Activated CD8-positive, alpha-beta memory T cell treated with anti-CD3 and anti-CD28 coated beads for 24 hours (primary cell): ENCODE results near the gene DIPK1A.
"Not testable (repeated sequence)": the region's sequence is repeated elsewhere in the genome, so short reads cannot be mapped to it uniquely, and the experiment has no call there.

Source experiments
- DNase-seq: peaks from one replicate; pipeline ENCODE4 v3.0.0-alpha.2; 2020

Gene DIPK1A

DNA sequence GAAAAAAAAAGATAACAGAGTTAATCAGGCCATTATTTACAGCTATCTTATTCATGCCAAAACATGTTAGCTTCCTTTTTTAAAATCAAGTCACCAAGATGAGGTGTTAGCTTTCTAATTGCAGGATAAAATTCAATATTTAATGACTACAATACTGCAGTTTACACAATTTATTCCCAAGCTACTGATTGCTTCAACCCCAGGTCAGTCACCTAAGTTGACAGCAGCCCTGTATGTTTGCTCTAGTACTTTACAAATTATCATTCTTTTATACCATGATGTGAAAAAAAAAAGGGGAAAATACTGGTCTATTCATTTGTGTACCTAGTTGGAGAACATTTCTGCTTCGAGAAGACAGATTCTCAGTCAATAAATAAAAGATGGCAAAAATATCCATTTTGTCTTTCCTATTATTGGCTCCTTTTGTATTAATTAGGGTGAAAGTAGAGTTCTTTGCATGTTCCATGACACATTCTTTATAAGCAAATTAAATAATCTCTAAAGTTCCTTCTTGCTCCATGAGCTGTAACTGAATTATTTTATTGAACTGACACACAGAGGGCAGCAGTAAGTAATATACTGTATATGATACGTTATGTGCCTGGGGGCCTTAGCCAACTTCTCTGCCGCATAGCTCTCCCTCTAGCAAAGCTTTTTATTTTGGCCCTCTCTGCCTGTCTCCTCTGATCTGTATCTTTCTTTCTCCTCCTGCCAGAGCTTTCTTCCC lies 48.0 kb downstream of the DIPK1A start:
- DNase-seq: no peak

DNA sequence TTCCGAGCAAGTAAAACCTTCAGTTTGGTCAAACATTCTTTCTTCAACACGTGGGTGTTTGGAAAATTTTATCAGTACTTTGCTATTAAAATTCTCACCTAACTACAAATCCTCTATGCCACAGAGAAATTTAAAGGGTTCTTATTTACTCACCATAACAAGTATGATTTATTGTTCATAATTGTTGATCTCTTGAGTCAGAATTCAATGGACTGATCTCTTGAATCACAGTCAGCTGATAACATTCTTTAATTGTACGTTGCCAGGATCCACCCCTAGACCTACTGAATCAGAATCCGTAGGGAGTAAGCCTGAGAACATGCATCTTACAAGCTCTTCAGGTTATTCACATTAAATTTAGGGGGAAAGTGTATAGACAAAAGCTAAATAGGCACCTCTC lies 51.2 kb downstream of the DIPK1A start:
- no peak for DNase-seq

DNA sequence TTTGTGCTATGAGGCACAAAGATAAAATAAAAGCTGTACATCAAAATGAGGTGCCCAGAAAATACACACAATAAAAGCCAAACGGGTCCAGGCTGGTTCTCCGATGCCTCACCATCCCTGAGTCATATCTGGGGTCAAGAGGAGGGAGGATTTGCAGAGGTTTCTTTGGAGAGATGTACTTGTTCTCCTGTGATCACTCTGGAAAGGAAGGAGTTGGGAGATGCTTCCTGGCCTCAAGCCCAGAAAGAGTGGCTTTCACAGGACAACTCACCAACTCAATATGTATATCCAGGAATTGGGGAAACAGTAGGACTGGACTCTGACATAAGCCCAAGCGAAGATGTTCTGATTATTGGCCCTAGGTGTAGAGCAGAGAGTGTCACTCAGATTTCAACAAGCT lies 51.9 kb downstream of the DIPK1A start:
- DNase-seq: no peak

DNA sequence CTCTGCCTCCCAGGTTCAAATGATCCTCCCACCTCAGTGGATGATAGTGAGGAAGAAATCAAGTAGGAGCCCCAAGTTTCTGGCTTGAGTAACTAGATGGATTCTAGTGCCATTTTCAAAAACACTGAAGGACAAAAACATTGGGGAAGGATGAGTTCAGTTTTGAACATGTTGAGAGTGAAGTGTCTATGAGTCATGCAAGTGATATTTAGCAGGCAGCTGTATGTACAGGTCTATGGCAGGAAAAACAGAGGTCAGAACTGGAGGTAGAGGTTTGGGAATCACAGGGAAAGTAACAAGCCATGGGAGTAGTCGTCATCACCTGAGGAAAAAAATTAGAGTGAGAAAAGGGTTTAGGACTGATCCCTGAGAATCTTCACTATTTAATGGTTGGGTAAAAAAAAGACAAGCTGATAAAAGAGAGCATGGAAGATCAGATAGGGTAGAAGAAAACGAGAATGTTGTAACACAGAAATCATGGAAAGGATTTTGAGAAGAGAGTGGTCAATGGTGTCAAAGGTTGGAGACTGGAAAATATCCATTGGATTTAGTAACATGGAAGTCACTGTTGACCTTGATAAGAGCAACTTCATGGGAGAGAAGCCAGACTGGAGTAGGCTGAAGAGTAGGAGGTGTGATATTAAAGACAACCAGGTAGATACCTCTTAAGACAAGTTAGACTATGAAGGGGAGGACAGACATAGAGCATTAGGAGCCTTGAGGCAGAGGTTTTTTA lies 53.1 kb downstream of the DIPK1A start:
- DNase-seq: no peak

DNA sequence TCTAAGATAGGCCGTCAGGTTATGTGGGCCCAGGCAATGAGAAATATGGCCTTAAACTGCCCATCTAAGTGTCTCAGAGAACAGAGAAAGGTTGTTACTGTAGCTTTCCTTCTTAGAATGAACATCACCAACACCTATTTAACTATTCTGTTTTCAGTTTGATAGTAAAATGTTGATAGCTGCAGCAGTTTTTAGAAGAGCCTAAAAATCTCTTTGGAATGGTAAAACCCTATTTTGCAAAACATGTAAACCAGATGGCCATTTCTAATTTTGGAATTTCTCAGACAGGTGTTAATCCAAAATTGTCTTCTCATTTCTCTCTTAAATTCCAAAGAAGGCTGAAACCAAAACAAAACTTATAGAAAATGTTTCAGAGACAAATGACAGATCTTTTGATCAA lies 57.5 kb downstream of the DIPK1A start:
- no peak for DNase-seq

DNA sequence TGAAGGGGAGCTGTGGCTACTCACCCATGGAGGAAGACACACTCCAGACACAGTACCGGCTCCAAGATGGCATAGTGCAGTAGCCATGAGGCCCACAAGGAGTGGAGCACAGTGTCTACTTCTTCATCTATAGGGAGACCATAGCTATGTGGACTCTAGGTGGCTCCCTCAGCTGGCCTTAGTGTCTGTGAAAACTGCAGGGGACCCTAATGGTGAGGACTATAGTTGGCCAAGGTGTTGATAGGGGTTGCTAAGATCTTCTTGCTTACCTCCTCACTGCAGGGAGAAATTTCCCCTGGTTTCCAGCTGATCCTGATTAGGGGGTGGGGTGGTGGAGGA lies 58.9 kb downstream of the DIPK1A start:
- DNase-seq: no peak

DNA sequence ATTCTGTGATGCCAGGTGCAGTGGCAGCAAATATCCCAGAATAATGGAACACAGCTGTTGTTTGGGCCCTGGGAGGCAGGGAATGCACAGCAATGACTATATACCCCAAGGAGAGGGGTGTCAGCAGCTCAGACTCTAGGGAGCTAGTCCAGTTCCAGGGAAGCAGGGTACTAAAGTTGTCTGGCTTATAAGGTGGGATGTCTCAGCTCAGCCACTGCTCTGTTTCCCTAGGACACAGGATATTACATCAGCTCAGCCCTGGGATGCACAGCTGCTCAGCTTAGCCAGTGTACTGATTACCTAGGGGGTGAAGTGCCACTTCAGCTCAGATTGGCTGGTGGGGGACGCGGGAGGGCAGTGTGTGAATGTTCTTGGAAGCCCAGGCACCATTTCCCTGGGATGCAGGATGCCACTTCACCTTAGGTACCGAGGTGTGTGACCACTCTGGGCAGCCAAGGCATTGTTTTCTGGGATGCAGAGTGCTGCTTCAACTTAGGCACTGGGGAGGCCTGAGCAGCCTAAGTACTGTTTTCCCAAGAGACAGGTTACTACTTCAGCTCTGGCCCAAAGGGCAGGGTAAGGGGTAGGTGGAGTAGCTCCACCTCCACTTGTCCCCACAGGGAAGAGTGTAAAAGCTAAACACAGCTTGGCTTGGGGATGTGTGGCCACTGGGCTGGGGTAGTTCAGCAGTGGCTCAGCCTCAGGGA lies 59.4 kb downstream of the DIPK1A start:
- DNase-seq: no peak

DNA sequence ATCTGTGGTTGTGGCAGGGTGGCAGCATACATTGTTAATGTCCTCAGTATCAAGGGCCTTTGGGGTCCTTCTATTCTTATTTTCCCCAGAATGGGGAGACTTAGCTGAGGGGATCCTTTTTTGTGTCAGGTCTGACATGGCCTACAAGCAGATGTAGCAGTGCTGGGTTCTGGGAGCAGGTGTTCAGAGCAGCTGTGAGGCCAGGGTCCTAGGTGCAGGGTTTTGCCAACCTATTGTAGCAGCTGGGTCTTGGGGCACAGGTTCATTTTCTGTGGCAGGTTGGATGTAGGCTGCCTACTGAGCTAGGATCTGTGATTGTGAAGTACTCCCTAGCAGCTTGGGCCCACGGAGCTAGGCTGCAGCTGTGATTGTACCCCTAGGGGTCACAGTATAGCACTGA lies 60.1 kb downstream of the DIPK1A start:
- DNase-seq: no peak

DNA sequence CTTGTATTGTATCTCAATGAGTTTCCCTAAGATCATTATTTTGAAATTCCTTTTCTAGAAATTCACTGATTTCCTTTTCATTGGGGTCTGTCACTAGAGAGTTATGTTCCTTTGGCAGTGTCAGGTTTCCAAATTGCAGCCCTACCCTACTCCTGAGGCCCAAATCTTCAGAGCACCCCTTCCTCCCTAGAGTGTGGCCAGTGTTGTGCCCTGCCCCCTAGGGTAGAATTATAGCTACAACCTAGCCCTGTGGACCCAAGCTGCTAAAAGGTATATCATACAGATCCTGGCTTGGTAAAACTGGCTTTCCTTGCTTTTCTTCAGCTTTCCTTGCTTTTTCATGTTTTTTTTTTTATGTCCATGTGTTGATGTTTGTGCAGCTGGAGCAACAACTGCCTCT lies 60.7 kb downstream of the DIPK1A start:
- DNase-seq: no peak

DNA sequence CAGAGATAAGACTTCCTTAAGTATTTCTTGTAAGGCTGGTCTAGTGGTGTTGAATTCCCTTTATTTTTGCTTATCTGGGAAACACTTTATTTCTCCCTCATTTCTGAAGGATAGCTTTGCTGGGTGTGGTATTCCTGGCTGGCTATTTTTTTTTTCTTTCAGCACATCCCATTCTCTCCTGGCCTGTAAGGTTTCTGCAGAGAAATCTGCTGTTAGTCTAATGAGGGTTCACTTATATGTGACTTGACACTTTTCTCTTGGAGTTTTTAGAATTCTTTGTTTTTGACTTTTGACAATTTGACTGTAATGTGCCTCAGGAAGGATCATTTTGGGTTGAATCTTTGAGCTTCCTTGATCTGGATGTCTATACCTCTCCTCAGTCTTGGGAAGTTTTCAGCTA lies 61.5 kb downstream of the DIPK1A start:
- DNase-seq: no peak

DNA sequence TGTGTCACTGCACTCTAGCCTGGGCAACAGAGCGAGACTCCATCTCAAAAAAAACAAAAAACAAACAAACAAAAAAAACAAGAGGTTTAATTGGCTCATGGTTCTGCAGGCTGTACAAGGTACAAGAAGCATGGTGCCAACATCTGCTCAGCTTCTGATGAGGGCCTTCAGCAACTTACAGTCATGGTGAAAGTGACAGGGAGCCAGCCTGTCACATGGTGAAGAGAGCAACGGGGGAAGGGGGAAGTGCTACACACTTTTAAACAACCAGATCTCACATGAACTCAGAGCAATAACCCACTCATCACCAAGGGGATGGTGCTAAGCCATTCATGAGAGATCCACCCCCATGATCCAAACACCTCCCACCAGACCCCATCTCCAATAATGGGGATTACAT lies 63.2 kb downstream of the DIPK1A start:
- not testable (repeated sequence) for DNase-seq

DNA sequence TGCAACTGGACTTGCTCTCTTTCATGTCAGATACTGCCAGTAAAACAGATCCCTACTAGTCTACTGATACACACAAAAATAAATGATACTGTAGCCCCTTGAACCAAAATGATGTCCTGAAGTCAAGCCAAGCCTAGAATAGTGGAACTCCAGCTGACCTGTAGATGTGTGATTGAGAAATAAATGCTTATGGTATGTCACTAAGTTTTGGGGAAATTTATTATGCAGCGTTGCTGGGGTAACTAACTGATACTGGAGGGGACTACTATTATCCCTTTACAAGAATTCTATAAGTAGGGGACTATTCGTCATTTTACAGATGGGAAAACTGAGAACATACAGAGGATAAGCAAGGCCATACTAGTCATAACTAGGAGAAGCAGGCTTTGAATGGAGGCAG lies 73.8 kb downstream of the DIPK1A start:
- DNase-seq: no peak

DNA sequence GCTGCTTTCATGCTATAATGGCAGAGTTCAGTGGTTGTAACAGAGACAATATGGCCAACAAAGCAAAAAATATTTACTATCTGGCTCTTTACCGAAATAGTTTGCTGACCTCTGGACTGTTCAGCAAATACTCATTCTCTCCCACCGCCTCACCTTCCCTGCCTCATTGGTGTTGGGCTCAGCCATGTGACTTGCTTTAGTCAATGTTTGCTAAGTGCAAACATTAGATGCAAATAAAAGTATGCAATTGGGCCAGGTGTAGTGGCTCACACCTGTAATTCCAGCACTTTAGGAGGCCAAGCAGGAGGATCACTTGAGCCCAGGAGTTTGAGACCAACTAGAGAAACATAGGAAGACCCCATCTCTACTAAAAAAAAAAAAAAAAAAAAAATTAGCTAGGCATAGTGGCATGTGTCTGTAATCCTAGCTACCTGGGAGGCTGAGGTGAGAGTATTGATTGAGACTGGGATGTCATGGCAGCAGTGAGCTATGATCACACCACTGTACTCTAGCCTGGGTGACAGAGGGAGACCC lies 74.3 kb downstream of the DIPK1A start:
- DNase-seq: no peak

DNA sequence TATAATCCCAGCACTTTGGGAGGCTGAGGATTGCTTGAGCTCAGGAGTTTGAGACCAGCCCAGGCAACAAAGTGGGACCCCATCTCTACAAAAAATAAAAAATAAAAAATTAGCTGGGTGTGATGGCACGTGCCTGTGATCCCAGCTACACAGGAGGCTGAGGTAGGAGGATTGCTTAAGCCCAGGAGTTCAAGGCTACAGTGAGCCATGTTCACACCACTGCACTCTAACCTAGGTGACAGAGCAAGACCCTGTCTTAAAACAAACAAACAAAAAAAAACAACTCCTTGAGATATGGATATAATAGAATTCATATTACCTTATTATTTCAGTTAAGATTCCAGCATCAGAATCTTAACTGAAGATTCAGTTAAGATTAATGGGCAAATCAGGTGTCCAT lies 77.1 kb downstream of the DIPK1A start:
- DNase-seq: no peak

DNA sequence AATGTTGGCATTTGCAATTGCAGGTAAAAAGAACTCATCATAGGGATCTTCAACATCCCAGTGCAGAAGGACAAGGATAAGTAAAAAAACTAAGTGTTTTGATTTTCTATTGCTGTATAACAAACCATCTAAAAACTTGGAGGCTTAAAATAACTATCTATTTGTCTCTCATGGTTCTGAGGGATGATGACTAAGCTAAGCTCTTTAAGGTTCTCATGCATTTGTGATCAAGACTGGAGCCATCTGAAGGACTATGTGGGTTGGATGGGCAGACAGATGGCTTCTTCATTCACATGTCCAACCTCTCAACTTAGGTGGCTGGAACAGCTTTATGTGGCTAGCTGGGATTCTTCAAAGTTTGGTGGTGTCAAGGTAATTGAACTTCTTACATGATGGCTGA lies 78.0 kb downstream of the DIPK1A start:
- no peak for DNase-seq

DNA sequence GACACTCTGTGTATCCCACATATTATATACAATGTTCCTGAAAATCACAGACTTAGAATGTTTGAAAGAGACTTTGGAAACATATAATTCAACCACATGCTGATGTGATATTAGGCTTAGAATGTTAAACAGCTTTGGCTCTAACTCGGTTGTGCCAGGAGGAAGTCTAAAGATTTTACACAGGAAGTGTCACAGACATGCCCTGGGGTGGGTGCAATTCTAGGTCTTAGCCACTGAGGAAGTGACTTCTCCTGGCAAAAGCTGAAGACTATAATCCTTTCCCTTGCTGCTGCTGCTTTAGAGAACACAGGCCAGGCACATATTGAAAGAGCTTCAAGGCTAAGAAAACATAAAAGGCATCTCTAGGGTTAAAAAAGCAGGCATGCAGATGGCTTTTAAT lies 78.4 kb downstream of the DIPK1A start:
- DNase-seq: no peak

DNA sequence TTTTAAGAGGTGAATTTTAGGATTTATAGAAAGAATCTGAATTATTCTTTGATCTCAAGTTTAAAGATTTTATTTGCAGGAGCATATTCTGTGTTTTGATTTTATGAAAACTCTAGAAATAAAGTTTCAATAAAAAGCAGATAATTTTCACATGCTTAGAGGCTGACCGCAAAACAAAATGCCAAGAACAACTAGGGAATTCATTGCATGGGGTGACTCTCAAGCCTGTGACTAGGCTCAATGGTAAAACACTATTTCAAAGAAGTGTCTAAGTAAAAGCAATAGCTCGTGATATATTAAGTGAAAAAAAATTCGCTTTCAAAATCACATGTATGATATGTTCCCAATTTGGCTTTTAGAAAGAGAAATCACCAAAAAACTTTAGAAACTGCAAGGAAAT lies 79.9 kb downstream of the DIPK1A start:
- DNase-seq: no peak

DNA sequence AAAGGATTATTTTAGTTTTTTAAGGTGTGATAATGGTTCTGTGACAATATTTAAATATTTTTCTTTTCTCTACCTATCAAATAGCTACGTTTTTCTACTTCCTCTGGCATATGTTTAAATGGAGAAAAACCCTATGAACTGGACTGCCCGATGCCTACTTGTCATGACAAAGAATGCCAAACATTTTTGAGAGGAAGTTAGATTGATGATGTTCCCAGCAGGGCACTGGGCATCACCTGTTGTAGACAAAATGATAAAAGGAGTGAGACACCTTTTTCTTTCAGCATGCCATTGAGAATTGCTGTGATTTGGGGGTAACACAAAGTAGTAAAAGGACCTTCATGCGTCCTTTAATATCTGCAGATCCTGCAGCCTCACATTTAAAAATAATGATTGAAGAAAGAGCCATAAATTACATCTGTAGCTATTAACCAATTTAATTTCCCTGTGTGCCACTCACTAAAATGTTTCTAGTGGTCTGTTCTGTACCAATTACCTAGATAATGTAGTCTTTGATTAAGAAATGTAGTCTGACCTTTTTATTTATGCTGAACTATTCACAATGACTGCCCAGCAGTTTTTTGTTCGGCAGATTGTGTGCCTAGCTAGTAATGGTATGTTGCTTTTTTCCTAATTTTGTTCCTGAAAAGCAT lies 81.8 kb downstream of the DIPK1A start:
- no peak for DNase-seq

DNA sequence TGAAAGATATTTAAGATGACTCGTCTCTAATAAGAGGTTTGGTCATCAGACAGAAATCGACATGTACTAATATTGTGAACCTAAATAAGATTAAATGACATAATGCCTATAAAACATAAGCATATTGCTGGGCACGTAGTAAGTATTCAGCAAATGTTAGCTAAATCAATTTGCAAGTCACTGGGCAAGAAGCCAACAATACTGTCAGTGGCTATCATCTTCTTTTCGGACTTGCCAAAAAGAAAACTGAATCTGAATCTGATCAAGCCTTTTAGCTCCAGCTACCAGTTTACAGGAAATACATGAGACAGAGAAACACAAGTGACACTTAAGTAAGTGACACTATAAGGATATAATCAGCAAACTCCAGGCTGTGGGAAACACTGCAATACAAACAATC lies 83.5 kb downstream of the DIPK1A start:
- no peak for DNase-seq

DNA sequence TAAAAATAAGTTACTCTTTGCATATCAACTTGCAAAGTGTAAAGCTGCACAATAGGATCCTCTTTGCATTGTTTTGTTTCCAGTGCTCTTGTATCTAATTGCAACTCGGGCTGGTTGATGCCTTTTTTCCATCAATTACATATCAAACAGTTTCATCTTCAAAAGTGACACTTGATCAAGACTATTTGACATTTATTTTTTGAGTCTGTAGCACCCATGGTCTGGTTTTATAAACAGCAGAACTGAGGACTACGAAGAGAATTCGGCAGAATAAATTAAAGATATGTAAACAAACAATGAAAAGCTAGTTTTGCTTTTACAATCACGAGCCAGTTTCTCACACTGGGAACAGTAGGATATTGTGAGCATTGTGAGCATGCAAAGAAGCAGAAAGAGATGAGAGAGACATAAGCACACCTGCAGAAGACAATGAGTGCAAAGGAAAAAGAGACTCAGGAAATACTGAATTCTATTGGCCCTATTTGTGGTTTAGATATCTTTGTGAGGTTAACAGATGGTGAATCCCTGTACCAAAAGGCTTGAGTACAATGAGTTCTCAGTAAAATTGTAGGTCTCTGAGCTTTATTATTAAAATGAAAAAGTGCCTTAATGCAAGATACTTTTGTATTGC lies 84.1 kb downstream of the DIPK1A start:
- no peak for DNase-seq

DNA sequence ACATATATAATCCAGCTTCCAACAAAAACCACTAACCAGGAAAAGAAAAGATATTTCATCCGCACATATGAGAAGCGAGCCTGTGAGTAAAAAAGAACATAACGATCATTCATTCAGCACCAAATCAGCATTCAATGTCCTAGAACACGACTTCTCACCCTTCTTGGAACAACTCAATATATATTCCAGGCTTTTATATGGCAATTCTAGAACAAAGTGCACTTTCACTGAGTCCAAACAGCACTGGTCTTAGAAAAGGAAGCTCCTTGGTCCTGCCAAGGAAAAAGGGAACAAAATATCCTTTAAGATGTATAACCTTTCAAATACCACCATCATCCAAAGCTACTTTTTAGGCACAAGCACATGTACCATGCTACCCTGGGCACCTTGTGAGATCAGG lies 84.9 kb downstream of the DIPK1A start:
- DNase-seq: no peak

DNA sequence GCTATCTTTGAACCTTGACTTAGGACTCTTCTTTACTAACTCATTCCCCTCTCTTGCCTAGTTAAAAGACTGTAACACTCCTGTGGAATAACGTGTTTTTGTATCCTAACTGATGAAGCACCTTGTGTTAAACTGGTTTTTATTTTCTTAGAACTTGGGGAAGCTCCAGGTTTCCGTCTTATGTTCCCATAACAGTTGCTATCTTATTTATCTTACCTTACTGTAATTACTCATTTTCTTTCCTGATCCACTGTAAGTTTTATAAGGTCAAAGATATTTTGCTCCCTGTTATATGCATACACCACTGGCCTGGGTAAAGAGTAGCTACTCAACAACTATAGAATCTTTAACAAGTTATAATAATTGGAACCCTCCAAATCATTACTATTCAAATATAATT lies 86.3 kb downstream of the DIPK1A start:
- no peak for DNase-seq

DNA sequence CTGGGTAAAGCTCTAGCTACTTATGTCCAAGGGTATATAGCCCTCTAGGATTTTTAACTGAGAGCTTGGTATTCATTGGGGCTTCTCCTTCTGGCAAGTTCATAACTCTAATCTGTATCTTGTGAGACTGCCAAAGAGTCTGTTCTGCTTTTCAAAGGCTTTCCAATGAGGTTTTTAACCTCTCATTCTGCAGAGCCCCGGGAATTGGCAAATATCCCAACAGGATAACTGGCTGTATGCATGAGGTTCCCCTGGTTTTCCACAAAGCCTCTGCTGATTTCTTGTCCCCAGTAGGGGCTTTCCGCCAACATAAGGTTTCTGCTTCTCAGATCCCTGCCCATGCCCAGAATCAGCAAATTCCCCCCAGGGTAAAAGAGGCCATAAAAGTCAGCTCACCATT lies 88.5 kb downstream of the DIPK1A start:
- DNase-seq: no peak
